ENCODE data around the gene DYNC1H1.

The DYNC1H1 gene

DNA sequence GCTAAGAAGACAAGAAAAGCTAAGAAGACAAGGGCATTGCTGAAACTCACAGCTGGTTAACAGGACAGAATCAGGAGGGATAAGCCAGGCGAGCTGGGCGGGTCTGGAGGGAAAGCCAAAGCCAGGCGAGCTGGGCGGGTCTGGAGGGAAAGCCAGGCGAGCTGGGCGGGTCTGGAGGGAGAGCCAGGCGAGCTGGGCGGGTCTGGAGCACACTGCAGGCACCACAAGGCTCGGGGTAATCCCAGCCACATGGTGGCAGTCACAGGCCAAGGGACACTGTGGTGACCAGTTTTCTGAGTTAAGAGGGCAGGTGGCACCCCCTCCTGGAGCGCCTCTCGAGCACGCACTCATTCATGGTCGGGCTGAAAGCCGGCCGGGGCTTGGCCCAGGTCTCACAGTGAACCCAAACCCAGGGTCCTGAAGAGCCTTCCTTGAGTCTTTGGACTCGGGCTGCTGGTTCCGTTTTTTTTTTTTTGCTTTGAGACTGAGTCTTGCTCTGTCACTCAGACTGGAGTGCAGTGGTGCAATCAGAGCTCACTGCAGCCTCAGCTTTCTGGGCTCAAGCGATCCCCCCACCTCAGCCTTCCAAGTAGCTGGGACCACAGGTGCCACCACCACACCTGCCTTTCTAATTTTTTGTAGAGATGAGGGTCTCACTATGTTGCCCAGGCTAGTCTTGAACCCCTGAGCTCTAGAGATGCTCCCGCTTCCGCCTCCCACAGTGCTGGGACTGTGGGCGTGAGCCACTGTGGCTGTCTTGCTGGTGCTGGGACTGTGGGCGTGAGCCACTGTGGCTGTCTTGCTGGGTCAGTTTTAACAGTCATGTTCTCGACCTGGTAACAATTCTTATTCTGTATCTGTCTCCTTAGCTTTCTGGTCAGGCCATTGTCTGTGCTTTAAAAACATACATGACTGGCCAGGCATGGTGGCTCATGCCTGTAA, 82.2 kb downstream of the DYNC1H1 start (continued):
- TF ChIP-seq ZNF184 (tag by site-specific recombination; IDR thresholded peaks at IDR 0.05) (no peak), ZNF521 (tag by site-specific recombination; IDR thresholded peaks at IDR 0.05) (no peak), ZNF785 (tag by site-specific recombination; IDR thresholded peaks at IDR 0.05) (no peak), ZNF830 (tag by site-specific recombination; IDR thresholded peaks at IDR 0.05; ENCODE audit: low read depth) (no peak), MZF1 (tag by site-specific recombination; IDR thresholded peaks at IDR 0.05; ENCODE audit: borderline replicate concordance) (no peak), ZNF138 (tag by site-specific recombination; IDR thresholded peaks at IDR 0.05; ENCODE audit: borderline replicate concordance) (no peak), ZNF645 (tag by site-specific recombination; IDR thresholded peaks at IDR 0.05) (no peak), ZNF223 (tag by site-specific recombination; IDR thresholded peaks at IDR 0.05) (no peak), ZNF311 (tag by site-specific recombination; IDR thresholded peaks at IDR 0.05; ENCODE audit: borderline replicate concordance) (no peak), GLI2 (tag by site-specific recombination; IDR thresholded peaks at IDR 0.05; ENCODE audit: borderline replicate concordance, low read depth) (no peak), ZNF416 (tag by site-specific recombination; IDR thresholded peaks at IDR 0.05) (no peak), ZNF654 (tag by site-specific recombination; IDR thresholded peaks at IDR 0.05; ENCODE audit: low read depth) (peak; percentile 63), ZNF560 (tag by site-specific recombination; IDR thresholded peaks at IDR 0.05; ENCODE audit: borderline replicate concordance) (no peak), TCF7L2 (IDR thresholded peaks at IDR 0.05; ENCODE audit: borderline replicate concordance, low read depth, low read length) (no peak), ZNF529 (tag by site-specific recombination; IDR thresholded peaks at IDR 0.05; ENCODE audit: insufficient replicate concordance) (no peak), SETDB1 (IDR thresholded peaks at IDR 0.05; ENCODE audit: insufficient read length, low read length) (no peak), SP7 (tag by site-specific recombination; IDR thresholded peaks at IDR 0.05) (0 out of 2 replicates have a peak, but pooled peaks have one; percentile 13), BCL6B (tag by site-specific recombination; IDR thresholded peaks at IDR 0.05) (no peak), ZNF76 (tag by site-specific recombination; IDR thresholded peaks at IDR 0.05; ENCODE audit: borderline replicate concordance, low read depth) (no peak), ZNF18 (tag by site-specific recombination; IDR thresholded peaks at IDR 0.05) (no peak), KLF9 (tag by site-specific recombination; IDR thresholded peaks at IDR 0.05; ENCODE audit: low read depth) (peak; percentile 73), ZBTB26 (tag by site-specific recombination; optimal IDR thresholded peaks at IDR 0.05) (no peak), ZNF658 (tag by site-specific recombination; IDR thresholded peaks at IDR 0.05) (no peak), ZSCAN16 (tag by site-specific recombination; IDR thresholded peaks at IDR 0.05) (no peak), ZNF140 (tag by site-specific recombination; IDR thresholded peaks at IDR 0.05) (no peak), GLIS1 (tag by site-specific recombination; IDR thresholded peaks at IDR 0.05) (no peak), ZNF155 (tag by site-specific recombination; IDR thresholded peaks at IDR 0.05) (no peak)
- TF ChIP-seq, protein P1, sequence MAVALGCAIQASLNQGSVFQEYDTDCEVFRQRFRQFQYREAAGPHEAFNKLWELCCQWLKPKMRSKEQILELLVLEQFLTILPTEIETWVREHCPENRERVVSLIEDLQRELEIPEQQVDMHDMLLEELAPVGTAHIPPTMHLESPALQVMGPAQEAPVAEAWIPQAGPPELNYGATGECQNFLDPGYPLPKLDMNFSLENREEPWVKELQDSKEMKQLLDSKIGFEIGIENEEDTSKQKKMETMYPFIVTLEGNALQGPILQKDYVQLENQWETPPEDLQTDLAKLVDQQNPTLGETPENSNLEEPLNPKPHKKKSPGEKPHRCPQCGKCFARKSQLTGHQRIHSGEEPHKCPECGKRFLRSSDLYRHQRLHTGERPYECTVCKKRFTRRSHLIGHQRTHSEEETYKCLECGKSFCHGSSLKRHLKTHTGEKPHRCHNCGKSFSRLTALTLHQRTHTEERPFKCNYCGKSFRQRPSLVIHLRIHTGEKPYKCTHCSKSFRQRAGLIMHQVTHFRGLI (tag by site-specific recombination; IDR thresholded peaks at IDR 0.05), result peak; percentile 88
- TF ChIP-seq, protein P2, sequence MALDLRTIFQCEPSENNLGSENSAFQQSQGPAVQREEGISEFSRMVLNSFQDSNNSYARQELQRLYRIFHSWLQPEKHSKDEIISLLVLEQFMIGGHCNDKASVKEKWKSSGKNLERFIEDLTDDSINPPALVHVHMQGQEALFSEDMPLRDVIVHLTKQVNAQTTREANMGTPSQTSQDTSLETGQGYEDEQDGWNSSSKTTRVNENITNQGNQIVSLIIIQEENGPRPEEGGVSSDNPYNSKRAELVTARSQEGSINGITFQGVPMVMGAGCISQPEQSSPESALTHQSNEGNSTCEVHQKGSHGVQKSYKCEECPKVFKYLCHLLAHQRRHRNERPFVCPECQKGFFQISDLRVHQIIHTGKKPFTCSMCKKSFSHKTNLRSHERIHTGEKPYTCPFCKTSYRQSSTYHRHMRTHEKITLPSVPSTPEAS (tag by site-specific recombination; IDR thresholded peaks at IDR 0.05), result no peak
- TF ChIP-seq, protein P3, sequence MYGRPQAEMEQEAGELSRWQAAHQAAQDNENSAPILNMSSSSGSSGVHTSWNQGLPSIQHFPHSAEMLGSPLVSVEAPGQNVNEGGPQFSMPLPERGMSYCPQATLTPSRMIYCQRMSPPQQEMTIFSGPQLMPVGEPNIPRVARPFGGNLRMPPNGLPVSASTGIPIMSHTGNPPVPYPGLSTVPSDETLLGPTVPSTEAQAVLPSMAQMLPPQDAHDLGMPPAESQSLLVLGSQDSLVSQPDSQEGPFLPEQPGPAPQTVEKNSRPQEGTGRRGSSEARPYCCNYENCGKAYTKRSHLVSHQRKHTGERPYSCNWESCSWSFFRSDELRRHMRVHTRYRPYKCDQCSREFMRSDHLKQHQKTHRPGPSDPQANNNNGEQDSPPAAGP (tag by site-specific recombination; IDR thresholded peaks at IDR 0.05), result peak; percentile 61
